ENCODE results near the gene ASB18. TPM values are rescaled to one million over a fixed set of nuclear protein-coding genes. Genes with fewer than 3 reads are reported as not detected.
"Not testable (repeated sequence)": the region's sequence is repeated elsewhere in the genome, so short reads cannot be mapped to it uniquely, and the experiment has no call there.

ASB18 gene
- polyA plus RNA-seq, 12 donors: 3.3 to 13.4 (median 8.8) TPM; not detected in 1

DNA sequence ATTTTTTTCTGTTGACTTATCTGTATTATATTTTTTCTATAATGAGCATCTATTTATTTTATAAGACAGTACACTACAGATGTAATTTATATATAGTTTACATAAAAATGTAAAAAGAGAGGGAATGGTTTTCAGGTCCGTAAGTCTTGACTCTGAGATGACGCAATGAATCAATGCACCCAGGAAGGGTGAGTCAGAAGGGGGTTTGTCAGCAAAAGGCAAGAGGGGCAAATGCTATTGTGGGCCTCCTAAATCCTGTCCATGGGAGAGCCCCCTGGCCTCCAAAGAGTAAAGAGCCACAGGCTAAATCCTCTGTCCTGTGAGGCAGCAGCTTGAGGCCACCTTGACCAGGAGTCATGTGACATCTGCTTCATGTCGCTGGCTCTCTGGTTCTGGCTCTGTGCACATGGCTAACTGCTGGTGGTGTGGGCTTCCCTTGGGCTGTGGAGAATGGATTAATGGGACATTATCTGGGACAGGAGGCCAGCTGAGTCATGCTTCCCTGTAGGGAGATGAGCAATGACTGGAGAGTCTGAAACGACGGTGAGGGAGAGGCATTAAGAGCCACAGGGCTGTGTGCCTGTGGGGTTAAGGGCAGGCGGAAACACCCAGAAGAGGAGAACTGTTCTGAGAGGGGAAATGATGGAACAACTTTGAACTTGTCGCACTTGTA, 22.8 kb upstream of the ASB18 start:
- DNase-seq: no peak

GRCh38 chr2:236284208-236284607, 20.0 kb upstream of the ASB18 start:
- no peak for DNase-seq

- no peak for DNase-seq
Measured at GRCh38 chr2:236282406-236282805, 18.2 kb upstream of the ASB18 start.

DNA sequence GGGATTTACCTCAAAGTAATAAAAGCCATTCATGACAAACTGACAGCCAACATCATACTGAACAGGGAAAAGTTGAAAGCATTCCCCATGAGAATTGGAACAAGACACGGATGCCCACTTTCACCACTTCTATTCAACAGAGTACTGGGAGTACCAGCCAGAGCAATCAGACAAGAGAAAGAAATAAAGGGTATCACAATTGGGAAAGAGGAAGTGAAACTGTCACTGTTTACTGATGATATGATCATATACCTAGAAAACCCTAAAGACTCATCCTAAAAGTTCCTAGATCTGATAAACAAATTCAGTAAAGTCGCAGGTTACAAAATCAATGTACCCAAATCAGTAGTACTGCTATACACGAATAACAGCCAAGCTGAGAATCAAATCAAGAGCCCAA, 17.2 kb upstream of the ASB18 start:
- no peak for DNase-seq

- no peak for DNase-seq
Measured at GRCh38 chr2:236273126-236273525, 8.9 kb upstream of the ASB18 start.

DNA sequence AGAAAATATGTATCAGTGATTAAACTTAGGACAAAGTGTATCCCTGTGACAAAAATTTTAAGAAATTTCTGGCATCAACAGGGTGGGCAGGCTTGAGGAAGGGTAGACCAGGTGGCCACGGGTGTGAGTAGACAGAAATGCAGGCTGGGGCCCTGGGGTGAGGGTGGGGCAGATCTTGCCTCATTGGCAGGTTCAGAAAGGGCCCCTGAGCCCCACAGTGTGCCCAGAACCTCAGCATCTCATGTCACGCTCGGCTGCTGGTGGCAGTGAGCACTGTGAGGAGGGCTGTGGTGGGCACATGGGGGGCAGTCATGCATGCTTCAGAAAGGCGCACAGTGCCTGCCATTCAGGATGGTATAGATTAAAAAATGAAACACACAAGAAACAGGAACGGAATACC, 7.6 kb upstream of the ASB18 start:
- no peak for DNase-seq

- not testable (repeated sequence) for DNase-seq
Measured at GRCh38 chr2:236269876-236270275, 5.7 kb upstream of the ASB18 start.

DNA sequence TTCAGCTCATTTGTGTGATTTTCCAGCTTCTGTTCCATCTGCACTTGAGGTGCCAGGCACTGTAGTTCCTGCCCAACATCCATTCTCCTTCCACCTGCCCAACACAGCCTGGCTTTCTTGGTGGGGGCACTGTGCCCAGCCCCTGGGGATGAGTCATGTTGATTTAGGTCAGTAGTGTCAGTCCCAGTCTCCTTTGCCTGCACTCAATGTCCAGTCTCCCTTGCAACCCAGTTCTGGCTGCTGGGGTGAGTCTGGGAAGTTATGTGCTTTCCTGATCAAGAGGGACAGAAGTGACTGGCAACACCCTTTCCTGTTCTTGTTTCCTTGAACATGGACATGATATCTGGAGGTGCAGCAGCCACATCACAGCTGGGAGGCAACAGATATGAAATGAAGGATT, 1.5 kb upstream of the ASB18 start:
- no peak for DNase-seq

- DNase-seq: no peak
Measured at GRCh38 chr2:236262238-236262637, 2.0 kb downstream of the ASB18 start.

GRCh38 chr2:236261452-236261851, 2.8 kb downstream of the ASB18 start:
- no peak for DNase-seq

DNA sequence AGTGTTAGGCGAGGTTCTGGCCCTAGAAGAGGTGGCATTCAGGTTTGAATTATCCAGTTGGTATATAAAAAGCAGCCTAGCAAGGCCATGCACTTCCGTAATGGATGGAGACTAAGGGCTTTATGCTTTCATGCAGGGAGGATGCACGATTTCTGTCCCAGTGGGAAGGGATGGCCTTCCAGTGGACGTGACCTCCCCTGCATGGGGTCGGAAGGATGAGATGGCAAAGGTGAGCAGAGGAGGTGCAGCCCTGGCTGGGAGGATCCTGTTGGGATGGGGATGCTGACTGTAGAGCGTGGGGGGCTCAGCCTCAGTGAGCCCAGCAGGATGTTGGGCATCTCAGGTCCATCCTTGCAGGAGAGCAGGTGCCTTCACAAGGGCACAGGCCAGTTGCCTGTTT, 4.8 kb downstream of the ASB18 start:
- no peak for DNase-seq

GRCh38 chr2:236257575-236257974, 6.6 kb downstream of the ASB18 start:
- DNase-seq: no peak

DNA sequence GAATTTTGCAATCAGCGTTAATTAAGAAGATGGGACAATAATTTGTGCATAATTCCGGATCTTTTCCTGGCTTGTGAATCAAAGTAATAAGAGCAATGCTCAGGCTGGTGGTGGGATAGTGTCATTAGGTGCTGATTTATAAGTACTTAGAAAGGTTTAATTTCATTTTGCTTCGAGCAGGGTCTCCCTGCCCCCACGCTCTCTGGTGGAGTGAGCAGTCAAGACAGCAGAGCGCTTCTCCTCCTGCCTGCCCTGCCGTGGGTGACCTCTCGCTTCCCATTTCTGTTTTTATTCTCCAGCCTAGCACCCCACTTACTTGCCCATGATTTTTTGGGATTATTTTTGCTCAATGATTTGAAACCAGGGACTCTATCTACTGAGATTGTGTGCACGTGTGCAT, 7.1 kb downstream of the ASB18 start:
- no peak for DNase-seq

DNA sequence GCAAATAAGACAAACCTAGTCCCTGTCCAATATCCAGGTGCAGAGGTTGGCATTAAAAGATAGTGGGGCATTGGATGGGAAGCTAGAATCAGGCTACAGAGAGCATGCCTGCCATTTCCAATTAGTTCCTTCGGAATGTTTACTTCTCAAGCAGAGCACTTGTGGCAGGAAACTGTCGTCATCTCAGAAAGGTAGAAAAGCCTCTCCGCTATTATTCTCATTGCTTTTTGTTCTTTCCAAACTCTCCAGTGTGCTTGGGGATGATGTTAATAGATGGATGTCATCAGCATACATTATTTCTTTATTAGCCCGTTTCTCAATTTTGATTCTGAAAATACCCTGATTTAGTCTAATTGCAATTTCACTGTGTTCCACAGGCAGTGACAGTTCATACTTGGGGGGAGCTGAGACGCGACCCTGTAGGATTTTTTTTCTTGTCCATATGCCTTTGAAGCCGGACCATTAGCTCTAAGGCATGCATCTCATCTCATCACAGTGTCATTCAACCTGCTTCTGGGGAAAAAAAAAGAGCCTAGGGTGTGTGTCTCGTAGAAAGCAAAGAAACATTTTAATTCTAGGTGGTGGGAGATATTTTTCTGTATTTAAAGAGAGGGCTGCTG, 7.7 kb downstream of the ASB18 start:
- no peak for DNase-seq

DNA sequence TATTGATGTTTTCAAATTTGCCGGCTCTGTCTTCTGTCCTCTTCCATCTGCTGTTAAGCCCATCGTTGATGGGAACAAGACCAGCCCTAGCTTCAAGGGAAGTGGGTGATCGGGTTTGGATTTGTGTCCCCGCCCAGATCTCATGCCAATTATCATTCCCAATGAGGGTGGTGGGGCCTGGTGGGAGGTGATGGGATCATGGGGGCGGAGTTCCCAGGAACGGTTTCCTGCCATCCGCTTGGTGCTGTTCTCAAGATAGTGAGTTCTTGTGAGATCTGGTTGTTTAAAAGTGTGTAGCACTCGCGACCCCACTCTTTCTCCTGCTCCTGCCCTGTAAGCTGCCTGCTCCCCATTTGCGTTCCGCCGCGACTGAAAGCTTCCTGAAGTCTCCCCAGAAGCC, 9.5 kb downstream of the ASB18 start:
- no peak for DNase-seq

- DNase-seq: no peak
Measured at GRCh38 chr2:236254001-236254400, 10.2 kb downstream of the ASB18 start.

DNA sequence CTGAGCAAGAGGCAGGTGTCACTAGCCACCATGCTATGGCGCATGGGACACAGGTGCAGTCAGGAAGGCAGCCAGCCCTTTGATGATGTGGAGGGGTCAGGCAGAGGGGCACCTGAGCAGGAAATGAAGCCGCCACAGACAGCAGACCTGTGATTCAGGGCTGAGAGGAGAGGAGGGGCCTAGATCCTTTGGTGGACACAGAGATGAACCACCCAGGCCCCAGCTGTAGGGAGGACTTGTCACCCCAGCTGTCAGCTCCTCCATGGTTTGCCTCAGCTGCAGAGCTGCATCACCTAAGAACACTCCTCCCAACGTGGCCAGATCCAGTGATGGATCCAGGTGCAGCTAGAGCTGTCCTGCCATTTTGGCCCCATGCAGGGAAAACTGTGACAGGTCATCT, 11.6 kb downstream of the ASB18 start:
- DNase-seq: no peak

DNA sequence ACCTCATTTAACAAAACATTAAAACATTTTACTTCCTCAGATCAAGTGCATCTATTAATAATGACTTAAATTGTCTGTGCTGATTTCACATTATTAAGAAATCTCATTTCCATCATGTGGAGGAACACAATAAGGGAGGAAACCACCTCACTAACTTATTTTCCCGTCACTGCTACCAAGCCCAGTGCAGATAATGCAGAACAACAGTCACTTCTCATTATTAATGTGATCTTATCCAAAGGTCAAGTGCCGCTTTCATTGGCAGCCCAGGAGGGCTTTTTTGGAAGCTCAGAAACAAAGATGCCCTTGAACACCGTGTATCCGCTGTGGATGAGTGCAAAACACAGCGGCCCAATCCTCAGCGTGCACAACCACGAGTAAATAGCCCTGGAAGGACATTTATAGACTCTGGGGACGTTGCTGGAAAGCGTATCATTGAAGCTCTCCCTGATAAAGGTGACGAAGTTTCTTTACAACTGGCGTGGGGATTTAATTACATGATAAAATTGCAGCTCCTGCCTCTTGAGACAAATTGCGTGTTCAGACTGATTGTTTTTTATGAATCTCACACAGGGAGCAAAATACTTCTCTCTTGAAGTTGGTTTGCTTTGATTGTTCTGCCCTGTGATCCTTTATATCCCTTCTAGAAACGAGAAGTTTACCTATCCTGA, 13.2 kb downstream of the ASB18 start:
- no peak for DNase-seq

- DNase-seq: no peak
Measured at GRCh38 chr2:236250286-236250685, 13.9 kb downstream of the ASB18 start.

DNA sequence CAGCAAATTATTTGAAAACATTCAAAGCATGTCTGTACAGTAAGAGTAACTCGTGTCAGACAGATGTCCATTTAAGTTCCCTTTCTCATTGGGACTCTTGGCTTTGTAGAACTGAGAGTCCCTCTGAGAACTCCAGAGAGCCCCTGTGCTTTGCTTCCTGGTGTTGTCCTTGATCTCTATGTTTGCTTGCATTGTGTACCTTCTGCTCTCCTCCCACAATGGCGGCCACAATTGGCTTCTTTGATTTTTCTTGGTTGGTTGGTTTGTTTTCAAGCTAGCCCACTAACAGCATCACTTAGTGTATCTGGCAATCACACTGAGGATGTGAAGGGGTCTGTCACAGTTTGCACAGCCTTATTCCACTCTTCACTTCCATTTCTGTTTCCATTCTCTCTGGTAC, 15.1 kb downstream of the ASB18 start:
- no peak for DNase-seq

DNA sequence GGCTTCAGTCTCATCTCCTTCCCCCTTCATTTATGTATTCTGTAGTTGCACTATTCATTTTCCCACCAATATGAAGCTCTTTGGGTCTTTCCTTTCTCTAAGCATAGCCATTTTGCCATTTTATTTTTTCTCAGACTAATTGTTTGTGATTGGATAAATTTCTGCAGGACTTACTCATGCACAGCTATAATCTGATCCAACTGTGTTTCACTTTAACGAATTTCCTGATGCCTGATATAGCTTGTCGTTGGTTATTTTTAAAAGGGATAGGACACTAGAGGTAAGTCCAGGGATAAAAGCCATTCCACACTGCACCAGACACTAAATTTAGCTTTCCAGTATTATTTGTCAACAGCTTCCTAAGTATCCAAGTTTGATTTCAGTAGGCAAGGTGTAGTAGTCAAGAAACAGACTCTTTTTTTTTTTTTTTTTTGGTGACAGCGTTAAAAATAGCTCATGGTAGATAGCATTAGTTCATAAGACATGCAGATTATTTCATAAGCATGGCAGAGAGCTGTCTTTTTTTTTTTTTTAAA, 17.4 kb downstream of the ASB18 start:
- no peak for DNase-seq

- DNase-seq: no peak
Measured at GRCh38 chr2:236244256-236244655, 19.9 kb downstream of the ASB18 start.

DNA sequence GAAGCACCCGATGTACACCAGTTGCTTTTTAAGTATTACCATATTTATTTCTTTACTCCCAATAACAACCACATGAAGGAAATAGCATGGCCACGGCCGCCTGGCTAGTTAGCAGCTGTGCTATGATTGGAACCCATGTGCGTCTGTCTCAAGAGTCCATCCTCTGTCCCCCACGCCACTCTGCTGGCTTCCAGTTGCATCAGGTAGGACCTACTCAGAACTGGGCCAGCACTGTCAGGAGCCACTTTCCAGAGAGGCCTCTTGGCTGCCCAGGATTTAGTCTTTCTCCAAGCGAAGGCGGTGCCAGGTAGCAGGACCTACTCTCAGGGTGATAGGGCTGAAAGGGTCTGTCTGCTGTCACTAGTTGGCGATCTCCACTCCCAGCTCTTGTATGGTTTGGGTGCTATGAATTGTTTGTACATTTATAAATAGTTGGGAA, 22.1 kb downstream of the ASB18 start:
- DNase-seq: no peak
